Mesothelial cell of epicardium (in vitro differentiated cells): ENCODE measurements around the gene PRR36. TPM values are rescaled to one million over a fixed set of nuclear protein-coding genes. Genes with fewer than 3 reads are reported as not detected.

Experiments
- DNase-seq, 2 experiments: peaks; one replicate each; pipeline ENCODE4 v3.0.0; 2021; ENCODE audit warnings: low spot score in 2 of 2; ENCODE audit not compliant: unreplicated experiment in 2 of 2
- H3K27ac Mint-ChIP-seq: 2 replicates; pipeline ENCODE4 v1.8.0; 2021; ENCODE audit warnings: mixed read lengths
- H3K27me3 Mint-ChIP-seq: 2 replicates; pipeline ENCODE4 v1.8.0; 2021; ENCODE audit warnings: low read depth, mixed read lengths
- H3K36me3 Mint-ChIP-seq: 2 replicates; pipeline ENCODE4 v1.8.0; 2021; ENCODE audit warnings: mixed read lengths
- H3K4me1 Mint-ChIP-seq: 2 replicates; pipeline ENCODE4 v1.8.0; 2021; ENCODE audit warnings: mixed read lengths
- H3K4me3 Mint-ChIP-seq: 2 replicates; pipeline ENCODE4 v1.8.0; 2021; ENCODE audit warnings: mild to moderate bottlenecking, moderate library complexity, mixed read lengths
- H3K9me3 Mint-ChIP-seq: 2 replicates; pipeline ENCODE4 v1.8.0; 2021; ENCODE audit warnings: mixed read lengths
- total RNA-seq: library from RNA; stranded (reverse); gene quantifications from 3 replicates; pipeline ENCODE4 v1.2.1, GENCODE V29; 2021
- TF ChIP-seq, protein P1 (sequence below): fragments of 200-600 bp; sonication (generic); IDR thresholded peaks from one replicate; pipeline ENCODE4 v1.5.0; 2021; ENCODE audit warnings: antibody characterized with exemption; ENCODE audit not compliant: unreplicated experiment

The PRR36 gene
- total RNA-seq, 1 donor from 2014 or later = 23.4 TPM

DNA sequence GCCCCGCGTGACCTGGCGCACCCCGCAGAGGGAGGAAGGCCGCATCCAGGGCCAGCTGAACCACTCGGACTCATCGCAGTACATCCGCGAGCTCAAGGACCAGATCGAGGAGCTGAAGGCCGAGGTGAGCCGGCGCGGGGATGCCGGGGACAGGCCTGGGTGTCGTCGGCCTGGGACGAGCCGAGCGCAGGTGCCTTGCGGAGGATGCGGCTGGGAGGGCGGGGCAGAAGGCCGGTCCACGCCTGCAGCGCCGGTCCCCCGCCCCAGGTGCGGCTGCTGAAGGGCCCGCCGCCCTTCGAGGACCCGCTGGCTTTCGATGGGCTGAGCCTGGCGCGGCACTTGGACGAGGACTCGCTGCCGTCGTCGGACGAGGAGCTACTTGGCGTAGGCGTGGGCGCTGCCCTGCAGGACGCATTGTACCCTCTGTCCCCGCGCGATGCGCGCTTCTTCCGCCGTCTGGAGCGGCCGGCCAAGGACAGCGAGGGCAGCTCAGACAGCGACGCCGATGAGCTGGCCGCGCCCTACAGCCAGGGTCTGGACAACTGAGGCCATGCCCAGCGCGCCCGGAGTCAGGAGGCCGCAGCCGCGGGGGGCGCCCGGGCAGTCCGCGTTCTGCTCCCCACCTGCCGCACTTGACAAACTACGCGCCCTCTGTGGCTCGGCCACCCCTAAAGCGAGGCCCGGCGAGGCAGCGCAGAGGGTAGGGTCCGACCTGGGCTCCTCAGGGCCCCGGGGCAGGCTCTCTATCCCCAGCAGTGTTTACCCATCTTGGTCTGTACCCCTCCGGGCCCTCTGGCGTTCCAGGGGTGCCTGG is 10.8 kb downstream of the PRR36 start:
- TF ChIP-seq, protein P1, sequence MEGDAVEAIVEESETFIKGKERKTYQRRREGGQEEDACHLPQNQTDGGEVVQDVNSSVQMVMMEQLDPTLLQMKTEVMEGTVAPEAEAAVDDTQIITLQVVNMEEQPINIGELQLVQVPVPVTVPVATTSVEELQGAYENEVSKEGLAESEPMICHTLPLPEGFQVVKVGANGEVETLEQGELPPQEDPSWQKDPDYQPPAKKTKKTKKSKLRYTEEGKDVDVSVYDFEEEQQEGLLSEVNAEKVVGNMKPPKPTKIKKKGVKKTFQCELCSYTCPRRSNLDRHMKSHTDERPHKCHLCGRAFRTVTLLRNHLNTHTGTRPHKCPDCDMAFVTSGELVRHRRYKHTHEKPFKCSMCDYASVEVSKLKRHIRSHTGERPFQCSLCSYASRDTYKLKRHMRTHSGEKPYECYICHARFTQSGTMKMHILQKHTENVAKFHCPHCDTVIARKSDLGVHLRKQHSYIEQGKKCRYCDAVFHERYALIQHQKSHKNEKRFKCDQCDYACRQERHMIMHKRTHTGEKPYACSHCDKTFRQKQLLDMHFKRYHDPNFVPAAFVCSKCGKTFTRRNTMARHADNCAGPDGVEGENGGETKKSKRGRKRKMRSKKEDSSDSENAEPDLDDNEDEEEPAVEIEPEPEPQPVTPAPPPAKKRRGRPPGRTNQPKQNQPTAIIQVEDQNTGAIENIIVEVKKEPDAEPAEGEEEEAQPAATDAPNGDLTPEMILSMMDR = no peak
- H3K27ac Mint-ChIP-seq = no peak overlapping the region
- no peaks in the 10 kb centered on the region for H3K9me3 Mint-ChIP-seq
- H3K4me1 Mint-ChIP-seq = peaks cover 11% of the 10 kb centered on the region
- no peaks in the 10 kb centered on the region for H3K36me3 Mint-ChIP-seq
- peaks cover 66% of the 10 kb centered on the region for H3K27me3 Mint-ChIP-seq
- DNase-seq = no peak
- no peak overlapping the region for H3K4me3 Mint-ChIP-seq

DNA sequence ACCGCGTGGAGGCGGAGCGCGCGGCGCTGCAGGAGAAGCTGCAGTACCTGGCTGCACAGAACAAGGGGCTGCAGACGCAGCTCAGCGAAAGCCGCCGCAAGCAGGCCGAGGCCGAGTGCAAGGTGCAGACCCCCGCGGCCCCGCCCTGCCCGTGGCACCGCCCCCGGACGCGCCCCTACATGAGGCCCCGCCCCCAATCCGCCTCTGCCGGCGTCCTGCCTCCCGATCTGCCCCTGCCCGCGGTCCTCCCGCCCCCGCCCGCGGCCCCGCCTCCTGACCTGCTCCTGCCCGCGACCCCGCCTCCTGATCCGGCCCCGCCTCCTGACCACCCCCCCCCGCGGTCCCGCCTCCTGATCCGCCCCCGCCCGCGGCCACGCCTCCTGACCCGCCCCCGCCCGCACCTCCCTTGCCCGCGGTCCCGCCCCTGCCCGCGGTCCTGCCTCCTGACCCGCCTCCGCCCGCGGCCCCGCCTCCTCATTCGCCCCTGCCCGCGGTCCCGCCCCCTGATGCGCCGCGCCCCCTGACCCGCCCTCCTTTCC is 11.7 kb downstream of the PRR36 start:
- TF ChIP-seq, protein P1 = no peak
- Mint-ChIP-seq H3K27me3 (peaks cover 67% of the 10 kb centered on the region), H3K9me3 (no peaks in the 10 kb centered on the region), H3K4me1 (peaks cover 13% of the 10 kb centered on the region), H3K36me3 (no peaks in the 10 kb centered on the region), H3K27ac (no peak overlapping the region), H3K4me3 (peak overlapping the region; percentile 68)
- DNase-seq = peak; percentile 85 to 89

DNA sequence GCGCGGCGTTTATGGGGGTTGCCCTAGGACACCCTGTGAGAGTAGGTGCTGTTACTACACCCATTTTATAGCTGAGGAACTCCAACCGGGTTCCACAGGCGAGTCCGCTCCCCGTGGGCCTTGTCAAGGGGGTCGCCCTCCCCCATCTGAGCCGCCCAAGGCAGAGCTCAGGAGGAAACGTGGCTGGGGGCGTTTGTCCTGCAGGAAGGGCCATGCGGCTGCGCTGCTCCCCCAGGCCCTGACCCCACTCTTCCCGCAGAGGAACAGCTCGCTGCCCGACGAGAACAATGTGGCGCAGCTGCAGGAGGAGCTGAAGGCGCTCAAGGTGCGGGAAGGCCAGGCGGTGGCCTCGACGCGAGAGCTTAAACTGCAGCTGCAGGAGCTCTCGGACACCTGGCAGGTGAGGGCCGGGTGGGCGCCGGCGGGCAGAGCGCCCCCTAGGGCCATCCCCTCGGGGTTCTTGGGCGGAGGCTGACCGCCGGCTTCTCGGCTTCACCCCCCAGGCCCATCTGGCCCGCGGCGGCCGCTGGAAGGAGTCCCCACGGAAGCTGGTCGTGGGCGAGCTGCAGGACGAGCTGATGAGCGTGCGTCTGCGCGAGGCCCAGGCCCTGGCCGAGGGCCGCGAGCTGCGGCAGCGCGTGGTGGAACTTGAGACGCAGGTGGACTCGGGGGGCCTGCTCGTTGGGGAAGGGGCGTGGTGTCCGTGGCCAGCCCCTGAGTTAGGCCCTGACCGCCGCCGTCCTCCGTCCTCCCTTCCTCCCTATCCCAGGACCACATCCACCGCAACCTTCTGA is 12.4 kb downstream of the PRR36 start:
- H3K9me3 Mint-ChIP-seq = no peaks in the 10 kb centered on the region
- H3K4me1 Mint-ChIP-seq = peaks cover 13% of the 10 kb centered on the region
- TF ChIP-seq, protein P1 = peak; percentile 36
- H3K36me3 Mint-ChIP-seq = no peaks in the 10 kb centered on the region
- H3K27me3 Mint-ChIP-seq = peaks cover 66% of the 10 kb centered on the region
- H3K27ac Mint-ChIP-seq = no peak overlapping the region
- DNase-seq = peak in 1 of 2 experiments; percentile 59
- peak overlapping the region; percentile 68 for H3K4me3 Mint-ChIP-seq

DNA sequence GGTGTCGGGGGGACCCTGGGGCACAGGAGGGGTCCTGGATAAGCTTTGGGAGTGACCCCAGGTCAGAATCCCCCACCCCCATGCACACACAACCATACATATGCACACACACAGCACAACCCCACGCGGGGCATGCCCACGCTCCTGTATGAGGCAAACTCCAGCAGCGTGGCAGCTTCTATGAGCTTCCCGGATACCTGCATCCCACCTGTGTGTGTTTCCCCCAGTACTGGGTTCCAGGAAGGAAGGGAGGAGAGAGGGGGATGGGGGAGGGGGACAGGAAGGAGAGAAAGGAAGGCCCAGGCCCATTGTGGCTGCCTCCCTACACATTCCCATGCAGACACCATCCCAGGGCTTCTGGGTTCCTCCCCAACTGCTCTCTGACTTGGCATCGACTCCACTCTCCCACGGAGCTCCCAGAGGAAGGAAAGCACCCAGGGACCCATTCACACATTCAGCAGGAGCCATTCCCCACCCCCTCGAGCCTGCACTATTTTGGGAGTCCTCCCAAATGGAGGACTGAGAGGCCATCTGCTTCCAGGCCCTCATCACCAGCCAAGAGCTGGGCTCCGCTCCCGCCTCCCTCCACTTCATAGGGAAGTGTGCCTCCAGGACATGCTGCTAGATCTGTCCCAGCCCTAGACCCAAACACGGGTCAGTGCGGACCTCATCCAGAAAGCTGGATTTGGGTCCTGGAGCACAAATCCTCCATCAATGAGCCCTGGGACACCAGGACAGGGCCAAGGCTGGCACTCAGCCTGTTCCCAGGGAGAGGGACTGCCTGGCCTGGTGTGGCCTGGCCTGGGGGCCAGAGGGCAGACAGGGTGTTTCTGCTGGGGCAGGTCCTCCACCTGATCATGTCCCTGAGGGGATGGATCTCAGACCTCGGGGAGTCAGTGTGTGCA is 13.2 kb downstream of the PRR36 start:
- no peaks in the 10 kb centered on the region for H3K36me3 Mint-ChIP-seq
- DNase-seq = no peak
- TF ChIP-seq, protein P1 = no peak
- no peak overlapping the region for H3K27ac Mint-ChIP-seq
- peak overlapping the region; percentile 33 for H3K4me3 Mint-ChIP-seq
- no peaks in the 10 kb centered on the region for H3K9me3 Mint-ChIP-seq
- peaks cover 13% of the 10 kb centered on the region for H3K4me1 Mint-ChIP-seq
- H3K27me3 Mint-ChIP-seq = peaks cover 62% of the 10 kb centered on the region
